Mesendoderm (in vitro differentiated cells): Measurements from ENCODE around the gene LRCH1.
"Not testable (repeated sequence)": the region's sequence is repeated elsewhere in the genome, so short reads cannot be mapped to it uniquely, and the experiment has no call there.

Experiments used
- DNase-seq: peaks from one replicate; pipeline ENCODE4 v3.0.0; 2013
- H2AK5ac ChIP-seq: 2 replicates; pipeline ENCODE4 v1.6.1; 2013; ENCODE audit warnings: low read length, inconsistent platforms
- H2BK120ac ChIP-seq: 2 replicates; pipeline ENCODE4 v1.6.1; 2013; ENCODE audit warnings: low read depth, mild to moderate bottlenecking, low read length, moderate library complexity, mixed read lengths
- H2BK15ac ChIP-seq: replicated peaks from 2 replicates; pipeline ENCODE4 v1.6.1; 2013; ENCODE audit warnings: low read depth, mild to moderate bottlenecking, moderate library complexity
- H2BK5ac ChIP-seq: 2 replicates; pipeline ENCODE4 v1.6.1; 2013; ENCODE audit warnings: low read length, inconsistent platforms
- H3K18ac ChIP-seq: 2 replicates; pipeline ENCODE4 v1.6.1; 2013; ENCODE audit warnings: mild to moderate bottlenecking, low read length, mixed read lengths
- H3K23ac ChIP-seq: one replicate; pipeline ENCODE4 v1.6.1; 2013; ENCODE audit warnings: low read length
- H3K27ac ChIP-seq: 2 replicates; pipeline ENCODE4 v1.5.1; 2013; ENCODE audit warnings: low read depth, mild to moderate bottlenecking, inconsistent platforms, low read length, moderate library complexity
- H3K27me3 ChIP-seq: 2 replicates; pipeline ENCODE4 v1.6.1; 2013; ENCODE audit warnings: low read length, control low read depth, mild to moderate bottlenecking, inconsistent platforms; ENCODE audit not compliant: insufficient read depth, poor library complexity
- H3K36me3 ChIP-seq: 2 replicates; pipeline ENCODE4 v1.6.1; 2013; ENCODE audit warnings: low read length, inconsistent platforms; ENCODE audit not compliant: control insufficient read depth, insufficient read depth
- H3K4ac ChIP-seq: one replicate; pipeline ENCODE4 v1.6.1; 2013; ENCODE audit warnings: low read depth, mild to moderate bottlenecking, low read length, moderate library complexity
- H3K4me1 ChIP-seq: 2 replicates; pipeline ENCODE4 v1.6.1; 2013; ENCODE audit warnings: low read depth, low read length, inconsistent platforms; ENCODE audit not compliant: control insufficient read depth
- H3K4me2 ChIP-seq: 2 replicates; pipeline ENCODE4 v1.6.1; 2013; ENCODE audit warnings: low read length
- H3K4me3 ChIP-seq: 2 replicates; pipeline ENCODE4 v1.5.1; 2013; ENCODE audit warnings: mild to moderate bottlenecking, low read length
- H3K56ac ChIP-seq: one replicate; pipeline ENCODE4 v1.6.1; 2013; ENCODE audit warnings: low read length
- H3K79me1 ChIP-seq: 2 replicates; pipeline ENCODE4 v1.6.1; 2013; ENCODE audit warnings: low read length, inconsistent platforms
- H3K79me2 ChIP-seq: 2 replicates; pipeline ENCODE4 v1.6.1; 2013; ENCODE audit warnings: mild to moderate bottlenecking, low read length; ENCODE audit not compliant: control insufficient read depth, insufficient read depth
- H3K9ac ChIP-seq: 2 replicates; pipeline ENCODE4 v1.6.1; 2013; ENCODE audit warnings: low read length, inconsistent platforms
- H4K5ac ChIP-seq: one replicate; pipeline ENCODE4 v1.6.1; 2013; ENCODE audit warnings: low read length
- H4K8ac ChIP-seq: one replicate; pipeline ENCODE4 v1.6.1; 2013; ENCODE audit warnings: low read depth, mild to moderate bottlenecking, control low read depth, low read length, moderate library complexity
- WGBS: extraction: QIAGEN DNeasy Blood & Tissue Kit; methylation state at CpG from one replicate; pipeline ENCODE4 v1.1.7; 2013; ENCODE audit warnings: low lambda C conversion rate, missing lambda C conversion rate; ENCODE audit not compliant: insufficient coverage; ENCODE audit errors: extremely low coverage; 5-methylcytosine and 5-hydroxymethylcytosine counted together

The LRCH1 gene

DNA sequence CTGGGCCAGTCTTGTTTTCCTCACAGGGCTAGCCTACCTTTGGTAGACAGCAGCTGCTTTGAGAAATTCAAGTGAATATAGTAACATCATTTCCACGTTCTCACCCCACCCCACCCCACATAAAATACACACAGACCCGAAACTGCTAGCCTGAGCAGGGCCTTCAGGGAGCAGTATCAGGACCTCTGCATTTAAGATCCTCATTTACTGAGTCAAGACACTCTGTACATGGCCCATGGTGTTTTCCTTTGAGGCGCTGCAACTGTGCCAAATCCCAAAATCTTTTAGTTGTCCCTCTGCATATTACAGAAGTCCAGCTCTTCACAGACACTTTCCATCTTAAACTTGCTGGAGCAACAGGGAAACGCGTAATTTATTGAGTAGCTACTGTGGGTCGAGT, 200.9 kb downstream of the LRCH1 start:
- Histone ChIP-seq H3K4me1 (no peaks in the 10 kb centered on the region), H2BK120ac (no peak overlapping the region), H3K4me3 (no peak overlapping the region), H4K5ac (no peak overlapping the region), H3K18ac (no peak overlapping the region), H3K9ac (no peak overlapping the region), H2BK5ac (no peak overlapping the region), H3K79me2 (no peaks in the 10 kb centered on the region), H3K36me3 (no peaks in the 10 kb centered on the region), H3K4me2 (no peak overlapping the region), H3K56ac (no peak overlapping the region), H2AK5ac (no peak overlapping the region), H3K27ac (no peak overlapping the region), H2BK15ac (no peak overlapping the region), H3K79me1 (no peaks in the 10 kb centered on the region), H3K23ac (no peak overlapping the region), H3K27me3 (no peaks in the 10 kb centered on the region), H3K4ac (no peak overlapping the region), H4K8ac (no peak overlapping the region)
- WGBS: no CpG with 5 or more reads among the region's 6 CpGs
- DNase-seq: no peak

DNA sequence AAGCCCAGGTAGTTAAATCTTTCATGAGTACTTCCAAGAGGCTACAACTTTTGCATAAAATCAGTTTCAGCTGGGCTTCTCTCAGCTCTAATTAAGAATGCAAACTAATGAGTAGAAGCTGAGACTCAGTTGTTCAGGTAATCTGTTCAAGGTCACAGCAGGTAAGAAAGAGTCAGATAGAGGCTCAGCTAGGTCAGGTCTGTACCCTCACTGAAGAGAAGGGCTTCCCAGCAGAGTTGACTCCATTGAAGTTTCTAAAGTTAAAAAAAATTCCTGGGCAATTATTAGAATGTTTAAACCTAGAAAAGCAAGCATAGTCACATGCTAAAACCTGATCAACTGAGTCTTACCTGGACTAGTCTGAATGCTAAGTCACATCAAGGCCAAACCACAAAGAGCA, 201.8 kb downstream of the LRCH1 start:
- Histone ChIP-seq H2AK5ac (no peak overlapping the region), H3K79me2 (no peaks in the 10 kb centered on the region), H2BK15ac (no peak overlapping the region), H3K4ac (no peak overlapping the region), H4K5ac (no peak overlapping the region), H3K56ac (no peak overlapping the region), H4K8ac (no peak overlapping the region), H3K18ac (no peak overlapping the region), H3K4me3 (no peak overlapping the region), H2BK5ac (no peak overlapping the region), H3K4me1 (no peaks in the 10 kb centered on the region), H3K36me3 (no peaks in the 10 kb centered on the region), H3K27ac (no peak overlapping the region), H3K4me2 (no peak overlapping the region), H3K9ac (no peak overlapping the region), H2BK120ac (no peak overlapping the region), H3K79me1 (no peaks in the 10 kb centered on the region), H3K27me3 (no peaks in the 10 kb centered on the region), H3K23ac (no peak overlapping the region)
- no peak for DNase-seq

DNA sequence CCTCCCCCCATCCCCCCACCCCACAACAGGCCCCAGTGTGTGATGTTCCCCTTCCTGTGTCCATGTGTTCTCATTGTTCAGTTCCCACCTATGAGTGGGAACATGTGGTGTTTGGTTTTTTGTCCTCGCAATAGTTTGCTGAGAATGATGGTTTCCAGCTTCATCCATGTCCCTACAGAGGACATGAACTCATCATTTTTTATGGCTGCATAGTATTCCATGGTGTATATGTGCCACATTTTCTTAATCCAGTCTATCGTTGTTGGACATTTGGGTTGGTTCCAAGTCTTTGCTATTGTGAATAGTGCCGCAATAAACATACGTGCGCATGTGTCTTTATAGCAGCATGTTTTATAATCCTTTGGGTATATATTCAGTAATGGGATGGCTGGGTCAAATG, 202.5 kb downstream of the LRCH1 start:
- H3K79me2 ChIP-seq, H3K36me3 ChIP-seq, H2BK15ac ChIP-seq, H3K4me2 ChIP-seq, H4K8ac ChIP-seq, H3K27ac ChIP-seq, H3K9ac ChIP-seq, H2BK120ac ChIP-seq, DNase-seq, H3K4me3 ChIP-seq, H3K27me3 ChIP-seq, H3K23ac ChIP-seq, H3K18ac ChIP-seq, H3K56ac ChIP-seq, H3K79me1 ChIP-seq, H3K4ac ChIP-seq, H3K4me1 ChIP-seq, H2AK5ac ChIP-seq, H2BK5ac ChIP-seq, H4K5ac ChIP-seq: not testable (repeated sequence)
- WGBS: no CpG with 5 or more reads among the region's 5 CpGs

DNA sequence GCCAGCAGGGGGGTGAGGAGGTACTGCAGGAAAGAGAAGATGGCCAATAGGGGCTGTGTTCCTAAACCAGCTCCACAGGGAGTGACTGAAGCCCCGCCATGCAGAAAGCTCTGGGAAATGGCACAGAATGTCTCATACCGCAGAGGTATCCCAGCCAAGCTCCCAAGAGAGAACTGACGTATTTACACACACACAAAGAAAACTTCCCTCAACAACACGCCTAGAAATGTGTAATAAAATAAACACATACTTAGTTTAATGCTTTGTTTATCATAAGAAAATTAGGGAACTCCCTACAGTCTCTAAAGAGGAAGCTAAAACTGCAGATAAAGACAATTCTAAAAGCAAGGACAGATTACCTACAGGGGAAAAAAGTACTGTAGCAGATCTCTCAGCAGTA, 204.0 kb downstream of the LRCH1 start:
- H3K79me1 ChIP-seq: no peaks in the 10 kb centered on the region
- H2BK120ac ChIP-seq: no peak overlapping the region
- no peak overlapping the region for H3K23ac ChIP-seq
- H3K4me3 ChIP-seq: no peak overlapping the region
- H3K36me3 ChIP-seq: no peaks in the 10 kb centered on the region
- WGBS: no CpG with 5 or more reads among the region's 4 CpGs
- H2AK5ac ChIP-seq: no peak overlapping the region
- H2BK15ac ChIP-seq: no peak overlapping the region
- H3K18ac ChIP-seq: no peak overlapping the region
- H3K4ac ChIP-seq: no peak overlapping the region
- H3K4me2 ChIP-seq: no peak overlapping the region
- DNase-seq: no peak
- no peak overlapping the region for H4K5ac ChIP-seq
- H4K8ac ChIP-seq: no peak overlapping the region
- no peak overlapping the region for H3K9ac ChIP-seq
- H3K27me3 ChIP-seq: no peaks in the 10 kb centered on the region
- no peaks in the 10 kb centered on the region for H3K79me2 ChIP-seq
- no peaks in the 10 kb centered on the region for H3K4me1 ChIP-seq
- H2BK5ac ChIP-seq: no peak overlapping the region
- no peak overlapping the region for H3K56ac ChIP-seq
- no peak overlapping the region for H3K27ac ChIP-seq

DNA sequence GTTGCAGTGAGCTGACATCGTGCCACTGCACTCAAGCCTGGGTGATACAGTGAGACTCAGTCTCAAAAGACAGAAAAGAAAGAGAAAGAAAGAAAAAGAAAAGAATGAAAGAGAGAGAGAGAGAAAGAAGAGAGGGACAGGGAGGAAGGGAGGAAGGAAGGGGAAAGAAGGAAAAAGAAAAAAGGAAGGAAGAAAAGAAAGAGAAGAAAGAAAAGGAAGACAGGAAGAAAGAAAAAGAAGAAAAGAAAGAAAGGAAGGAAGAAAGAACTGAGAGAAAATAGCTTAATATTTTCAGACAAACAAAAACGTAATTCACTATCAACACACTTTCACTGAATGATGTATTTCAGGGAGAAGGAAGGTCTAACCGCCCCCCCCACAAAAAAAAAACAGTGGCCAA, 204.7 kb downstream of the LRCH1 start:
- Histone ChIP-seq H2BK5ac (no peak overlapping the region), H3K4ac (no peak overlapping the region), H3K4me1 (no peaks in the 10 kb centered on the region), H2BK15ac (no peak overlapping the region), H3K79me2 (no peaks in the 10 kb centered on the region), H3K23ac (no peak overlapping the region), H3K4me2 (no peak overlapping the region), H3K4me3 (no peak overlapping the region), H3K9ac (no peak overlapping the region), H3K27me3 (no peaks in the 10 kb centered on the region), H3K18ac (no peak overlapping the region), H3K36me3 (no peaks in the 10 kb centered on the region), H2AK5ac (no peak overlapping the region), H3K79me1 (no peaks in the 10 kb centered on the region), H3K56ac (no peak overlapping the region), H3K27ac (no peak overlapping the region), H4K8ac (no peak overlapping the region), H4K5ac (no peak overlapping the region), H2BK120ac (no peak overlapping the region)
- whole genome bisulfite sequencing: no CpG with 5 or more reads among the region's 3 CpGs
- no peak for DNase-seq

DNA sequence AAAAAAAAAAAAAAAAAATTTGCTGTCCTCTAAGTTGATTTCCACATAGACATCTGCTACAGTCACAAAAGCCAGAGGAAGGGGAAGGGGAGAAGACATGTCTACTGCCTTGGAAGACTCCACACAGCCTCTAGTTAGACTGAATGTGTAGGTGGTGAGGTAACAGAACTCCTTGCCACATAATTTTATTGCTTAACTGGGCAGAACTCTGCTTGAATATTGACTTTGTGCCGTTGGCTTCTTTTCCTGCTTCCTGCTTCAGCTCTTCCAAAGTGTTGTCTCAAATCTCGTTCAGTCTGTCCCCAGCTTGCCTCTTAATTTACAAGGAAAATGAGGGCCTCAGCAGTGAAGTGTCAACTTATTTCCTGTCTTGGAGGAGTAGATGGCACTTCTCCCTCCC, 206.9 kb downstream of the LRCH1 start:
- no peak overlapping the region for H3K23ac ChIP-seq
- no peak overlapping the region for H4K8ac ChIP-seq
- H2AK5ac ChIP-seq: no peak overlapping the region
- peak overlapping the region; percentile 25 for H3K56ac ChIP-seq
- no peak overlapping the region for H2BK15ac ChIP-seq
- no peak overlapping the region for H2BK5ac ChIP-seq
- H3K79me1 ChIP-seq: no peaks in the 10 kb centered on the region
- no peaks in the 10 kb centered on the region for H3K4me1 ChIP-seq
- no peak overlapping the region for H3K9ac ChIP-seq
- H3K27me3 ChIP-seq: no peaks in the 10 kb centered on the region
- no peak overlapping the region for H3K4me2 ChIP-seq
- WGBS: no CpG with 5 or more reads among the region's 2 CpGs
- no peak overlapping the region for H2BK120ac ChIP-seq
- no peak overlapping the region for H3K4me3 ChIP-seq
- DNase-seq: no peak
- H4K5ac ChIP-seq: no peak overlapping the region
- H3K4ac ChIP-seq: no peak overlapping the region
- no peak overlapping the region for H3K27ac ChIP-seq
- H3K79me2 ChIP-seq: no peaks in the 10 kb centered on the region
- no peaks in the 10 kb centered on the region for H3K36me3 ChIP-seq
- H3K18ac ChIP-seq: no peak overlapping the region
